Skin of body (tissue), 2 donors: ENCODE measurements around the gene FBXW5. TPM values are rescaled to one million over a fixed set of nuclear protein-coding genes. Genes with fewer than 3 reads are reported as not detected.

ENCODE experiments used
- DNase-seq: peaks from one replicate; lab custom pipeline; 2025; lab: John Stamatoyannopoulos, UW
- total RNA-seq: library from RNA; depleted of rRNA; stranded (reverse); fragments of >200 nt; gene quantifications from one replicate; pipeline ENCODE4 v1.2.3, GENCODE V29; 2014

The FBXW5 gene
- total RNA-seq, 1 donor from 2014 or later, result 38.8 TPM

- no peak for DNase-seq
Measured at GRCh38 chr9:136962163-136962562, 17.6 kb upstream of the FBXW5 start.

GRCh38 chr9:136961279-136962065, 16.9 kb upstream of the FBXW5 start:
- DNase-seq, result no peak

GRCh38 chr9:136960938-136961275, 16.4 kb upstream of the FBXW5 start:
- no peak for DNase-seq

- no peak for DNase-seq
Measured at GRCh38 chr9:136960212-136960937, 15.8 kb upstream of the FBXW5 start.

- no peak for DNase-seq
Measured at GRCh38 chr9:136958898-136959850, 14.6 kb upstream of the FBXW5 start.

GRCh38 chr9:136958473-136958872, 13.9 kb upstream of the FBXW5 start:
- DNase-seq, result no peak

GRCh38 chr9:136957901-136958300, 13.4 kb upstream of the FBXW5 start:
- no peak for DNase-seq

GRCh38 chr9:136957461-136957860, 12.9 kb upstream of the FBXW5 start:
- DNase-seq, result no peak

- DNase-seq, result no peak
Measured at GRCh38 chr9:136956604-136957003, 12.1 kb upstream of the FBXW5 start.

- DNase-seq, result no peak
Measured at GRCh38 chr9:136955943-136956335, 11.4 kb upstream of the FBXW5 start.

- DNase-seq, result no peak
Measured at GRCh38 chr9:136955202-136955942, 10.8 kb upstream of the FBXW5 start.

- no peak for DNase-seq
Measured at GRCh38 chr9:136954270-136955083, 9.9 kb upstream of the FBXW5 start.

GRCh38 chr9:136953771-136954269, 9.3 kb upstream of the FBXW5 start:
- no peak for DNase-seq

GRCh38 chr9:136952876-136953770, 8.6 kb upstream of the FBXW5 start:
- no peak for DNase-seq

GRCh38 chr9:136952321-136952850, 7.8 kb upstream of the FBXW5 start:
- DNase-seq, result no peak

- DNase-seq, result no peak
Measured at GRCh38 chr9:136951541-136952320, 7.2 kb upstream of the FBXW5 start, which contains the start of gene LCN12. LCN12 (plus strand) TSS chr9:136952273; CDS start chr9:136952328, 55 bp downstream.

GRCh38 chr9:136950656-136951276, 6.2 kb upstream of the FBXW5 start:
- no peak for DNase-seq
